Activated CD4-positive, alpha-beta memory T cell treated with anti-CD3 and anti-CD28 coated beads, Interleukin-2, amount 10 ng/mL, durations not matched to agents 7 days and 5 days (primary cell): ENCODE results near the gene PVALEF. TPM values are rescaled to one million over a fixed set of nuclear protein-coding genes. Genes with fewer than 3 reads are reported as not detected.
A peak's percentile ranks its signal among the peaks of the same experiment; 100 is the strongest.

Source experiments
- CTCF ChIA-PET: fragments of 350-600 bp; sonication (Branson Sonifier 250); formaldehyde crosslinking; loops from one replicate; lab custom pipeline; 2021; ENCODE audit warnings: antibody characterized with exemption, inconsistent platforms; lab: Charles Lee
- POLR2A ChIA-PET: fragments of 350-600 bp; sonication (Branson Sonifier 250); formaldehyde crosslinking; loops from one replicate; lab custom pipeline; 2021; ENCODE audit warnings: antibody characterized with exemption; lab: Charles Lee
- DNase-seq: peaks from one replicate; pipeline ENCODE4 v3.0.0-alpha.2; 2020
- H3K27ac Mint-ChIP-seq: one replicate; pipeline ENCODE4 v1.8.0; 2021; ENCODE audit warnings: mild to moderate bottlenecking, mixed read lengths
- H3K27me3 Mint-ChIP-seq: one replicate; pipeline ENCODE4 v1.8.0; 2021; ENCODE audit warnings: mixed read lengths
- H3K36me3 Mint-ChIP-seq: one replicate; pipeline ENCODE4 v1.8.0; 2021; ENCODE audit warnings: low read depth, mixed read lengths
- H3K4me1 Mint-ChIP-seq: one replicate; pipeline ENCODE4 v1.8.0; 2021; ENCODE audit warnings: mixed read lengths
- H3K4me3 Mint-ChIP-seq: one replicate; pipeline ENCODE4 v1.8.0; 2021; ENCODE audit warnings: mild to moderate bottlenecking, mixed read lengths
- H3K9me3 Mint-ChIP-seq: one replicate; pipeline ENCODE4 v1.8.0; 2021; ENCODE audit warnings: mixed read lengths
- total RNA-seq, 2 experiments: library from RNA; stranded (reverse); gene quantifications; one replicate each; pipeline ENCODE4 v1.2.3, GENCODE V29; 2021

Gene PVALEF
- total RNA-seq, 2 experiments from 2014 or later: not detected

GRCh38 chr17:81132770-81133723 is 32.3 kb upstream of the PVALEF start:
- H3K27me3 Mint-ChIP-seq: no peaks in the 10 kb centered on the region
- no peak overlapping the region for H3K4me3 Mint-ChIP-seq
- no peaks in the 10 kb centered on the region for H3K4me1 Mint-ChIP-seq
- H3K9me3 Mint-ChIP-seq: peaks cover 7% of the 10 kb centered on the region
- ChIA-PET POLR2A (no interaction called here), CTCF (no interaction called here)
- DNase-seq: no peak
- no peak overlapping the region for H3K27ac Mint-ChIP-seq
- no peaks in the 10 kb centered on the region for H3K36me3 Mint-ChIP-seq

GRCh38 chr17:81134064-81134781 is 31.1 kb upstream of the PVALEF start:
- H3K9me3 Mint-ChIP-seq: peaks cover 18% of the 10 kb centered on the region
- ChIA-PET CTCF (no interaction called here), POLR2A (no interaction called here)
- H3K4me3 Mint-ChIP-seq: no peak overlapping the region
- H3K36me3 Mint-ChIP-seq: no peaks in the 10 kb centered on the region
- no peak overlapping the region for H3K27ac Mint-ChIP-seq
- no peaks in the 10 kb centered on the region for H3K4me1 Mint-ChIP-seq
- no peak for DNase-seq
- no peaks in the 10 kb centered on the region for H3K27me3 Mint-ChIP-seq

DNA sequence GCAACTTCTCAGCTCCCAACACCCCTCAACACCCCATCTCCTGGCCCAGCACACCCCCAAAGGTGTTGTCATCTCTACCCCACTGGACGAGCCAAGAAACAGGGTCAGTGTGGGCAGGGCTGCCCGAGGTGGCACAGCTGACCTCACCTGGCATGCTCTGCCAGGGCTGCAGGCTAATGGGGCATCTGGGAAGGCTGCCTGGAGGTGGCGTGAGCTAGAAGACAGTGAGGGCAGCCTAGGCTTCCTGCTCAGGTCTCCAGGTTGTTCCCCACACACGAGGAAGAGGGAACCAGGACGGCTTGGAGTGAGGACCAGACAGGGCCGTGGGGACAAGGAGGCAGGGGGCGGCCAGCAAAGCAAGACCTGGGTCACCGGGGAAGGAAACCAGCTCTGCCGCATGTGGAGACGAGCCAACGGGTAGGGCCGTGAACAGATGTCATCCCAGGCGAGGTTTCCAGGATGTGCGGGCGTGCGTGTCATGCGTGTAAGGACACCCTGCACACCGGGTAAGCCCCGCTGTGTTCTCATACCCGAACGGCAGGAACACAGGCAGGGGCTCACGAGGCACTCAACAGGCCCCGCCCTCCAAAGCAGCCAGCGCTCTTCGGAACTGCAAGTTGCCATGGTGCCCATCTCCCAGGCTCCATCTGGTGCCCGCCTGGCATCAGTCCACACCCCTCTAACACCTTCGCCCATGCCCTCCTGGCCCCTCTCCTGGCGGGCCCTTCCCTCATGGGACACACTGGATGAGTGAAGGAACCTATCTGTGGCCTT is 29.6 kb upstream of the PVALEF start:
- no peak for DNase-seq
- Mint-ChIP-seq H3K4me1 (no peaks in the 10 kb centered on the region), H3K36me3 (no peaks in the 10 kb centered on the region), H3K27me3 (no peaks in the 10 kb centered on the region), H3K9me3 (peaks cover 18% of the 10 kb centered on the region), H3K27ac (no peak overlapping the region), H3K4me3 (no peak overlapping the region)
- ChIA-PET CTCF (no interaction called here), POLR2A (no interaction called here)

- Mint-ChIP-seq H3K4me3 (no peak overlapping the region), H3K27me3 (no peaks in the 10 kb centered on the region), H3K9me3 (peaks cover 18% of the 10 kb centered on the region), H3K27ac (no peak overlapping the region), H3K36me3 (no peaks in the 10 kb centered on the region), H3K4me1 (no peaks in the 10 kb centered on the region)
- DNase-seq: no peak
- ChIA-PET POLR2A (no interaction called here), CTCF (no interaction called here)
Measured at GRCh38 chr17:81136366-81136765, 28.9 kb upstream of the PVALEF start.

GRCh38 chr17:81137248-81137647 is 28.1 kb upstream of the PVALEF start:
- H3K36me3 Mint-ChIP-seq: no peaks in the 10 kb centered on the region
- CTCF ChIA-PET: no interaction called here
- H3K4me1 Mint-ChIP-seq: no peaks in the 10 kb centered on the region
- no peaks in the 10 kb centered on the region for H3K27me3 Mint-ChIP-seq
- no peak overlapping the region for H3K4me3 Mint-ChIP-seq
- no peak for DNase-seq
- POLR2A ChIA-PET: no interaction called here
- H3K27ac Mint-ChIP-seq: no peak overlapping the region
- peaks cover 18% of the 10 kb centered on the region for H3K9me3 Mint-ChIP-seq

GRCh38 chr17:81138083-81138482 is 27.2 kb upstream of the PVALEF start:
- DNase-seq: no peak

GRCh38 chr17:81138500-81138899 is 26.8 kb upstream of the PVALEF start:
- DNase-seq: no peak
- CTCF ChIA-PET: no interaction called here
- H3K27ac Mint-ChIP-seq: no peak overlapping the region
- no peak overlapping the region for H3K4me3 Mint-ChIP-seq
- POLR2A ChIA-PET: no interaction called here
- H3K9me3 Mint-ChIP-seq: peaks cover 18% of the 10 kb centered on the region
- no peaks in the 10 kb centered on the region for H3K36me3 Mint-ChIP-seq
- H3K4me1 Mint-ChIP-seq: no peaks in the 10 kb centered on the region
- H3K27me3 Mint-ChIP-seq: no peaks in the 10 kb centered on the region

More at GRCh38 chr17:81138083-81138482, 27.2 kb upstream of the PVALEF start:
- H3K27me3 Mint-ChIP-seq: no peaks in the 10 kb centered on the region
- H3K4me1 Mint-ChIP-seq: no peaks in the 10 kb centered on the region
- H3K4me3 Mint-ChIP-seq: no peak overlapping the region
- H3K9me3 Mint-ChIP-seq: peaks cover 18% of the 10 kb centered on the region
- no peak overlapping the region for H3K27ac Mint-ChIP-seq
- CTCF ChIA-PET: no interaction called here
- POLR2A ChIA-PET: no interaction called here
- no peaks in the 10 kb centered on the region for H3K36me3 Mint-ChIP-seq

- H3K27ac Mint-ChIP-seq: no peak overlapping the region
- ChIA-PET CTCF (no interaction called here), POLR2A (interaction anchor here (1.2 kb wide), 1 partner anchor 99 kb away, joined by 3 read pairs; the partner anchor contains the start of genes NDUFAF8 and TEPSIN)
- H3K4me3 Mint-ChIP-seq: no peak overlapping the region
- H3K9me3 Mint-ChIP-seq: peaks cover 18% of the 10 kb centered on the region
- H3K4me1 Mint-ChIP-seq: no peaks in the 10 kb centered on the region
- H3K27me3 Mint-ChIP-seq: no peaks in the 10 kb centered on the region
- H3K36me3 Mint-ChIP-seq: no peaks in the 10 kb centered on the region
- DNase-seq: no peak
Measured at GRCh38 chr17:81139428-81139827, 25.9 kb upstream of the PVALEF start.

- no peak for DNase-seq
Measured at GRCh38 chr17:81140018-81140417, 25.3 kb upstream of the PVALEF start.

GRCh38 chr17:81140695-81141094 is 24.6 kb upstream of the PVALEF start:
- no peak for DNase-seq
- Mint-ChIP-seq H3K27ac (no peak overlapping the region), H3K36me3 (no peaks in the 10 kb centered on the region), H3K4me1 (no peaks in the 10 kb centered on the region), H3K27me3 (no peaks in the 10 kb centered on the region), H3K4me3 (no peak overlapping the region), H3K9me3 (peaks cover 18% of the 10 kb centered on the region)
- CTCF ChIA-PET: no interaction called here
- POLR2A ChIA-PET: interaction anchor here (1.2 kb wide), 1 partner anchor 98 kb away, joined by 3 read pairs; the partner anchor contains the start of genes NDUFAF8 and TEPSIN

More at GRCh38 chr17:81140018-81140417, 25.3 kb upstream of the PVALEF start:
- POLR2A ChIA-PET: interaction anchor here (1.2 kb wide), 1 partner anchor 99 kb away, joined by 3 read pairs; the partner anchor contains the start of genes NDUFAF8 and TEPSIN
- no peaks in the 10 kb centered on the region for H3K36me3 Mint-ChIP-seq
- no peak overlapping the region for H3K27ac Mint-ChIP-seq
- no peaks in the 10 kb centered on the region for H3K4me1 Mint-ChIP-seq
- H3K4me3 Mint-ChIP-seq: no peak overlapping the region
- peaks cover 18% of the 10 kb centered on the region for H3K9me3 Mint-ChIP-seq
- CTCF ChIA-PET: no interaction called here
- no peaks in the 10 kb centered on the region for H3K27me3 Mint-ChIP-seq

- Mint-ChIP-seq H3K36me3 (no peaks in the 10 kb centered on the region), H3K4me1 (no peaks in the 10 kb centered on the region), H3K9me3 (peaks cover 16% of the 10 kb centered on the region), H3K27ac (no peak overlapping the region), H3K4me3 (no peak overlapping the region), H3K27me3 (no peaks in the 10 kb centered on the region)
- POLR2A ChIA-PET: interaction anchor here (1.0 kb wide), 1 partner anchor 342 kb away, joined by 4 read pairs; no protein-coding TSS in a partner anchor
- CTCF ChIA-PET: interaction anchor here (0.6 to 1.0 kb wide), 3 partner anchors 10 to 727 kb away, joined by 3 to 4 read pairs (median 3); no protein-coding TSS in a partner anchor
- DNase-seq: peak; percentile 68
Measured at GRCh38 chr17:81142301-81143199, 22.8 kb upstream of the PVALEF start.

DNA sequence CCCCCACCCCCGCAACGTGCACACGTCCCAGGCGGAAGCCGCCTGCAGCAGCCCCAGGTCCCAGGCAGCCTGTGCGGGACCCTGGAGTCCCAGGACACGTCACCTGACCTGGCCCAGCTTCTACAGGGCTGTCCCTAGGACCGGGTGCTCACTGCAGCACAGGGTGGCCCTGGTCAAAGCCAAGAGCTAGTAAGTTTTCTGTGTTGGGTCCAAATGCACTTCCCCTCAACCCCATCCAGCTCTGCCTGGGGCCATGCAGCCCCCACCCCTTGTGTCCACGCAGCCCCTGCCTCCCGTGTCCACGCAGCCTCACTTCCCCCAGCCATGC is 22.1 kb upstream of the PVALEF start:
- H3K9me3 Mint-ChIP-seq: peaks cover 10% of the 10 kb centered on the region
- ChIA-PET CTCF (interaction anchor here (0.6 to 1.0 kb wide), 3 partner anchors 9 to 727 kb away, joined by 3 to 4 read pairs (median 3); no protein-coding TSS in a partner anchor), POLR2A (no interaction called here)
- no peak overlapping the region for H3K4me3 Mint-ChIP-seq
- no peaks in the 10 kb centered on the region for H3K36me3 Mint-ChIP-seq
- no peaks in the 10 kb centered on the region for H3K27me3 Mint-ChIP-seq
- H3K27ac Mint-ChIP-seq: no peak overlapping the region
- H3K4me1 Mint-ChIP-seq: no peaks in the 10 kb centered on the region
- DNase-seq: no peak
